Breast epithelium (tissue), 4 donors: Measurements from ENCODE around the gene HGS. TPM values are rescaled to one million over a fixed set of nuclear protein-coding genes. Genes with fewer than 3 reads are reported as not detected.

Experiments used
- DNase-seq, 2 donors: peaks; one replicate each; pipeline ENCODE4 v3.0.0-alpha.2; 2019; ENCODE audit warnings: low spot score in 2 of 2
- H3K27ac ChIP-seq, 2 donors: fragments of 200-600 bp; sonication (generic) in 1 of 2; one replicate each; pipeline ENCODE4 v1.5.1; 2016 to 2019; ENCODE audit warnings: mild to moderate bottlenecking in 1 of 2
- H3K27me3 ChIP-seq, 2 donors: fragments of 200-600 bp; sonication (generic) in 1 of 2; one replicate each; pipeline versions ENCODE4 v1.5.1 to v1.6.0; 2017 to 2019; ENCODE audit warnings: control low read depth in 1 of 2, mild to moderate bottlenecking in 1 of 2
- H3K36me3 ChIP-seq: fragments of 200-600 bp; one replicate; pipeline ENCODE4 v1.5.1; 2019
- H3K4me1 ChIP-seq, 2 donors: fragments of 200-600 bp; sonication (generic); one replicate each; pipeline ENCODE4 v1.5.1; 2016 to 2019; ENCODE audit warnings: control low read depth in 1 of 2
- H3K4me3 ChIP-seq, 3 donors: fragments of 200-600 bp; sonication (generic); 1 replicate in 2 of 3; 2 replicates in 1 of 3; pipeline ENCODE4 v1.5.1; 2016 to 2019; ENCODE audit warnings: mild to moderate bottlenecking in 3 of 3, moderate library complexity in 2 of 3
- H3K9me3 ChIP-seq, 2 donors: fragments of 200-600 bp; sonication (generic) in 1 of 2; one replicate each; pipeline ENCODE4 v1.5.1; 2016 to 2019; ENCODE audit warnings: control low read depth in 1 of 2
- CTCF ChIP-seq, 3 donors: fragments of 450-650 bp; IDR thresholded peaks; one replicate each; pipeline ENCODE4 v1.5.1; 2016 to 2017; ENCODE audit warnings: antibody characterized with exemption in 3 of 3, mild to moderate bottlenecking in 3 of 3, moderate library complexity in 3 of 3
- POLR2A ChIP-seq: fragments of 450-650 bp; IDR thresholded peaks from one replicate; pipeline ENCODE4 v1.6.1; 2016; ENCODE audit warnings: antibody characterized with exemption, mild to moderate bottlenecking, moderate library complexity
- POLR2AphosphoS5 ChIP-seq, 3 donors: sonication (generic); formaldehyde crosslinking; IDR thresholded peaks; one replicate each; pipeline ENCODE4 v1.6.1; 2017; ENCODE audit warnings: antibody characterized with exemption in 3 of 3
- intact Hi-C: fragments of 100-400 bp; cut with DNase I; formaldehyde crosslinking; loops from one replicate; pipeline ENCODE4 v1.15.1; 2023; ENCODE audit warnings: low total_unique reads
- total RNA-seq, 3 donors: library from RNA; depleted of rRNA; stranded (reverse); fragments of >200 nt; gene quantifications; one replicate each; pipeline ENCODE4 v1.1.0, GENCODE V29; 2016

HGS gene
- total RNA-seq, 3 donors from 2014 or later = 61.0 to 75.0 (median 64.6) TPM

GRCh38 chr17:81705518-81706231 is 21.9 kb downstream of the HGS start:
- Histone ChIP-seq H3K4me1 (peaks cover 23 to 26% of the 10 kb centered on the region in 2 donors), H3K4me3 (no peak overlapping the region), H3K27ac (no peak overlapping the region), H3K27me3 (no peaks in the 10 kb centered on the region), H3K9me3 (no peaks in the 10 kb centered on the region), H3K36me3 (no peaks in the 10 kb centered on the region)
- no peak for DNase-seq
- intact Hi-C loops = no loop called here
- TF ChIP-seq POLR2AphosphoS5 (IDR thresholded peaks at IDR 0.05) (no peak), POLR2A (no peak), CTCF (IDR thresholded peaks at IDR 0.05) (no peak)

- intact Hi-C loops = no loop called here
- Histone ChIP-seq H3K27me3 (no peaks in the 10 kb centered on the region), H3K36me3 (no peaks in the 10 kb centered on the region), H3K27ac (no peak overlapping the region), H3K4me1 (peaks cover 28 to 30% of the 10 kb centered on the region in 2 donors), H3K4me3 (no peak overlapping the region), H3K9me3 (no peaks in the 10 kb centered on the region)
- no peak for DNase-seq
- TF ChIP-seq CTCF (IDR thresholded peaks at IDR 0.05) (no peak), POLR2A (no peak), POLR2AphosphoS5 (IDR thresholded peaks at IDR 0.05) (no peak)
These were observed 22.4 kb downstream of the HGS start for GRCh38 chr17:81706232-81706611.

- DNase-seq = no peak
- Histone ChIP-seq H3K4me3 (no peak overlapping the region), H3K9me3 (no peaks in the 10 kb centered on the region)
These were observed 23.2 kb downstream of the HGS start for GRCh38 chr17:81706757-81707624.

GRCh38 chr17:81707725-81708646 is 24.2 kb downstream of the HGS start:
- no peak overlapping the region for H3K27ac ChIP-seq
- no peaks in the 10 kb centered on the region for H3K36me3 ChIP-seq
- H3K4me1 ChIP-seq = peaks cover 20 to 22% of the 10 kb centered on the region in 2 donors
- H3K4me3 ChIP-seq = no peak overlapping the region
- no peaks in the 10 kb centered on the region for H3K27me3 ChIP-seq
- intact Hi-C loops = no loop called here
- TF ChIP-seq CTCF (IDR thresholded peaks at IDR 0.05) (no peak), POLR2A (no peak), POLR2AphosphoS5 (IDR thresholded peaks at IDR 0.05) (no peak)
- DNase-seq = no peak
- H3K9me3 ChIP-seq = no peaks in the 10 kb centered on the region

More at GRCh38 chr17:81706757-81707624, 23.2 kb downstream of the HGS start:
- TF ChIP-seq POLR2A = no peak
- TF ChIP-seq POLR2AphosphoS5 (IDR thresholded peaks at IDR 0.05) = no peak
- no peak for TF ChIP-seq CTCF (IDR thresholded peaks at IDR 0.05)
- no peaks in the 10 kb centered on the region for H3K36me3 ChIP-seq
- H3K4me1 ChIP-seq = peaks cover 22 to 23% of the 10 kb centered on the region in 2 donors
- intact Hi-C loops = no loop called here
- no peaks in the 10 kb centered on the region for H3K27me3 ChIP-seq
- H3K27ac ChIP-seq = no peak overlapping the region
